Right lobe of liver (tissue), 6 donors: ENCODE measurements around the gene NEIL1. TPM values are rescaled to one million over a fixed set of nuclear protein-coding genes. Genes with fewer than 3 reads are reported as not detected.

Experiments
- ATAC-seq, 4 donors: fragments of 200-7000 bp; cut with Tn5 transposase; one replicate each; pipeline ENCODE4 v1.9.1; 2020; ENCODE audit warnings: mild to moderate bottlenecking in 4 of 4, moderate library complexity in 4 of 4
- DNase-seq, 3 donors: peaks; one replicate each; pipeline ENCODE4 v3.0.0-alpha.2; 2020
- H3K27ac ChIP-seq, 3 donors: fragments of 200-600 bp; one replicate each; pipeline ENCODE4 v1.8.0; 2022
- H3K27me3 ChIP-seq, 2 donors: fragments of 200-600 bp; one replicate each; pipeline ENCODE4 v1.8.0; 2022
- H3K36me3 ChIP-seq, 4 donors: fragments of 200-600 bp; sonication (generic) in 1 of 4; one replicate each; pipeline versions ENCODE4 v1.5.1 to v1.8.0; 2017 to 2022; ENCODE audit warnings: control low read depth in 1 of 4
- H3K4me1 ChIP-seq, 4 donors: fragments of 200-600 bp; sonication (generic) in 1 of 4; one replicate each; pipeline versions ENCODE4 v1.5.1 to v1.8.0; 2017 to 2022; ENCODE audit warnings: control low read depth in 1 of 4
- H3K4me3 ChIP-seq, 3 donors: fragments of 200-600 bp; one replicate each; pipeline ENCODE4 v1.8.0; 2022
- H3K9me3 ChIP-seq, 4 donors: fragments of 200-600 bp; sonication (generic) in 1 of 4; one replicate each; pipeline versions ENCODE4 v1.5.1 to v1.8.0; 2017 to 2022; ENCODE audit warnings: control low read depth in 1 of 4
- CTCF ChIP-seq, 4 donors: fragments of 200-600 bp in 3 of 4; fragments of 450-650 bp in 1 of 4; IDR thresholded peaks; one replicate each; pipeline versions ENCODE4 v1.5.1 to v1.8.0; 2016 to 2022; ENCODE audit warnings: antibody characterized with exemption in 4 of 4, mild to moderate bottlenecking in 2 of 4
- POLR2A ChIP-seq: fragments of 450-650 bp; IDR thresholded peaks from one replicate; pipeline ENCODE4 v1.6.1; 2017; ENCODE audit warnings: antibody characterized with exemption, mild to moderate bottlenecking
- WGBS: methylation state at CpG from one replicate; pipeline ENCODE4 v1.1.6; 2018; ENCODE audit warnings: low coverage, low lambda C conversion rate; ENCODE audit not compliant: insufficient coverage; ENCODE audit errors: missing lambda C conversion rate; 5-methylcytosine and 5-hydroxymethylcytosine counted together
- intact Hi-C, 2 donors: fragments of 100-400 bp; cut with DNase I; formaldehyde crosslinking; loops; one replicate each; pipeline versions ENCODE4 v1.11.2 to v1.14.1; 2022
- total RNA-seq, 6 experiments: library from RNA; depleted of rRNA in 2 of 6; stranded (reverse); fragments of >200 nt in 2 of 6; fragmentation: NEBNext Ultra II Directional in 3 of 6; extraction: Animal tissue kit (Norgen Biotek cat#: 25700) in 3 of 6; gene quantifications; one replicate each; pipeline versions ENCODE4 v1.1.0 to v1.2.4, GENCODE V29; 2016 to 2023
- donor health status: DM: no; HTN: yes; CAD: no.
- donor health status: DM: no; HTN: no; CAD: no.
- donor health status: DM: no; HTN: no; CAD: no.
- donor health status: DM: no; HTN: yes; CAD: no.
- donor health status: DM: no; HTN: yes; CAD: no.

Gene NEIL1
- total RNA-seq, 6 experiments from 2014 or later = 16.6 to 32.7 (median 23.7) TPM

- H3K4me3 ChIP-seq = no peak overlapping the region
- H3K27me3 ChIP-seq = no peaks in the 10 kb centered on the region
- peaks cover 0 to 32% (median 4%) of the 10 kb centered on the region in 4 donors for H3K36me3 ChIP-seq
- peaks cover 0 to 14% (median 7%) of the 10 kb centered on the region in 4 donors for H3K4me1 ChIP-seq
- H3K9me3 ChIP-seq = no peaks in the 10 kb centered on the region
- no peak for DNase-seq
- TF ChIP-seq POLR2A (no peak), CTCF (IDR thresholded peaks at IDR 0.05) (no peak)
- ATAC-seq = no peak
- intact Hi-C loops = no loop called here
- 80% methylated on average over 1 of the region's 28 CpGs for WGBS
- H3K27ac ChIP-seq = no peak overlapping the region
These were observed 9.2 kb downstream of the NEIL1 start for GRCh38 chr15:75356006-75356405.

GRCh38 chr15:75356517-75356916, 9.7 kb downstream of the NEIL1 start:
- DNase-seq (no peak), ATAC-seq (no peak)
- intact Hi-C loops = no loop called here
- TF ChIP-seq CTCF (IDR thresholded peaks at IDR 0.05) = no peak
- no peak for TF ChIP-seq POLR2A
- Histone ChIP-seq H3K36me3 (peaks cover 0 to 37% (median 5%) of the 10 kb centered on the region in 4 donors), H3K9me3 (no peaks in the 10 kb centered on the region), H3K4me3 (no peak overlapping the region), H3K4me1 (peaks cover 0 to 14% (median 7%) of the 10 kb centered on the region in 4 donors), H3K27me3 (no peaks in the 10 kb centered on the region), H3K27ac (no peak overlapping the region)
- WGBS = no CpG with 5 or more reads among the region's 20 CpGs

- no peak for TF ChIP-seq POLR2A
- no peak for TF ChIP-seq CTCF (IDR thresholded peaks at IDR 0.05)
- DNase-seq (no peak), ATAC-seq (no peak)
- Histone ChIP-seq H3K36me3 (peaks cover 0 to 41% (median 10%) of the 10 kb centered on the region in 4 donors), H3K4me3 (no peak overlapping the region), H3K4me1 (peaks cover 0 to 14% (median 7%) of the 10 kb centered on the region in 4 donors), H3K27me3 (no peaks in the 10 kb centered on the region), H3K27ac (no peak overlapping the region), H3K9me3 (no peaks in the 10 kb centered on the region)
- intact Hi-C loops = no loop called here
- 90% methylated on average over 10 of the region's 17 CpGs for WGBS
These were observed 11.3 kb downstream of the NEIL1 start for GRCh38 chr15:75357976-75358673.

DNA sequence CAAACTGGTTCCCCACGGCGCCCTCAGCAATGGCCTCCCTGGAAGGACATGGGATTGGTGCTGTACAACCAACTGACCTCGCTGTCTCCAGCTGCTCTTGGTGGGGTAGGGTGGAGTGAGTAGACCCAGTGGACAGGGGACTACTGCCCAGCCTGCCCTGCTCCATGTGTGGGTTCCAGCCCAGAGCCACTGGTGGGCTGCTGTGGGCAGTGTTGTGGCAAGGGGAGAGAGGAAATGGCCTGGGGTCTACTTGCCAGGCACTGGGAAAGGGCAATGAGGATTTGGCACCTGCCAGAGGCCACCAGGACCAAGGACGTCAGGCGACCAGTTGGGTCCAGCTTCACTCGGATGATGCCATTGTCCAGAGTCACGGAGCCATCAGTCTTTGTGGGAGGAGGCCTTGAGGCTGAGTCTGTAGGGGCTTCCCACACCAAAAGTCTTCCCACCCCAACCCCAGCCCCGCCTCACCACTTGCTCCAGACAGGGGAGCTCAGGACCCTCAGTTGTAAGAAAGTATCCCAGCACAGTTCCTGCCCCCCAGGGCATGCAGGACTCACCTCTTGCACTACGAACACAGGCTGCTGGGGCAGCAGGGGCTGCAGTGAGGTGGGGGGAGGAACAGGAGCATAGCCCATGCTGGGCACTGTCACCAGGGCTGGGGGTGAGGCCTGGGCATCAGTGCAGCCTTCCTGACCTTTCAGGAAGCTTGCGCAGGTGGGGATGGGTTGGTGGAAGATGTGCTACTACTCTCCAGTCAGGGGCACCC, 12.1 kb downstream of the NEIL1 start:
- intact Hi-C loops = no loop called here
- Histone ChIP-seq H3K27me3 (no peaks in the 10 kb centered on the region), H3K9me3 (no peaks in the 10 kb centered on the region), H3K36me3 (peaks cover 0 to 45% (median 10%) of the 10 kb centered on the region in 4 donors), H3K27ac (no peak overlapping the region), H3K4me3 (no peak overlapping the region), H3K4me1 (peaks cover 0 to 6% (median 3%) of the 10 kb centered on the region in 4 donors)
- TF ChIP-seq POLR2A = no peak
- no peak for TF ChIP-seq CTCF (IDR thresholded peaks at IDR 0.05)
- DNase-seq (no peak), ATAC-seq (no peak)
- 95% methylated on average over 4 of the region's 10 CpGs for WGBS
